ENCODE measurements around the gene OR2A12.
"Not testable (repeated sequence)": the region's sequence is repeated elsewhere in the genome, so short reads cannot be mapped to it uniquely, and the experiment has no call there.

The OR2A12 gene, protein sequence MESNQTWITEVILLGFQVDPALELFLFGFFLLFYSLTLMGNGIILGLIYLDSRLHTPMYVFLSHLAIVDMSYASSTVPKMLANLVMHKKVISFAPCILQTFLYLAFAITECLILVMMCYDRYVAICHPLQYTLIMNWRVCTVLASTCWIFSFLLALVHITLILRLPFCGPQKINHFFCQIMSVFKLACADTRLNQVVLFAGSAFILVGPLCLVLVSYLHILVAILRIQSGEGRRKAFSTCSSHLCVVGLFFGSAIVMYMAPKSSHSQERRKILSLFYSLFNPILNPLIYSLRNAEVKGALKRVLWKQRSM

DNA sequence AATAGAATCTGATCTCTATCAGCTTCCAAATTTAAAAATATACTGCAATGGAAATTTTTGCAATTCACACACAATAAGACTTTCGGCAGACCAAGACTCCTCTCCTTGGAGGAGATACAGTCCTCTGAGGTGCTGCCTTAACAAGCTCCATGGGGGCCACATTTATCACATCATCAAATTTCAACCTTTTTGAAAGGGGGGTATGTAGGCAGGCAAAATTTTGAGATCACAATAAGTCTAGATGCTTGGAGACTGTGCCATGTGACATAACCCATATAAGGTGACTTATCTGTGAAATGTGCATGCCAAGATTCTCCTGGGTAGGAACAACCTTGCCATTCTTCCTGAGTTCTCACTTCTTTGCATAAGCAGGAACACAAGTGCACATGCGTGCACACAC, at the start of gene OR2A12:
OR2A12 (plus strand) TSS at position 301 of the 400 bp plus-strand sequence. CDS start 8,830 bp downstream, outside the sequence.
- no peak for DNase-seq

DNA sequence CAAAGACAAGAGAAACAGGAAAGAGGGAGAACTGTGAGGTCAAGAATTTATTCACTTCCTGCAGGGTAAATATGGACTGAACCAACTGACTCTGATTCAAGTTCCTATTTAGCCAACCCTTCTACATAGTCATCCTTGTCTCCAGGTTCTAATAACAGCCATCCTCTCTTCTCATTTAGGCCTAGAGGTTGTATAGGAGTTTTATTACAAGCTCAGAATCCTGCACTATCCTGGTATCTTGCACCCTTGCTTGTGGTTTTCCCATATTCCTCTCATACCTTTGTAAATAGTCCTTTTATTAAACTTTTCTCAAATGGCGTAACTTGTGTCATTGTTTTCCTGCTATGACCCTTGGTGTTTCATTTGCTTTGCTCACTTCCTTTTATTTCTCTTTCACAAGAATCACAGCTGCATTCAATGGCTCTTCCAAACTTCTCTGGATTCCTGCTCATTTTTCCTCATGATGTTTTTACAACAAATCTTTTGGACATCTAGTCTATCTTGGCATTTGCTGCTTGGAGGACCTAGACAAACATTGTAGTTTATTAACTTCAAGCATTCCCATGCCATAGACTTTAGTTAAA, 49.7 kb upstream of the OR2A12 start:
- DNase-seq, result no peak

- DNase-seq, result no peak
These were observed 48.6 kb upstream of the OR2A12 start for GRCh38 chr7:144037414-144038035.

DNA sequence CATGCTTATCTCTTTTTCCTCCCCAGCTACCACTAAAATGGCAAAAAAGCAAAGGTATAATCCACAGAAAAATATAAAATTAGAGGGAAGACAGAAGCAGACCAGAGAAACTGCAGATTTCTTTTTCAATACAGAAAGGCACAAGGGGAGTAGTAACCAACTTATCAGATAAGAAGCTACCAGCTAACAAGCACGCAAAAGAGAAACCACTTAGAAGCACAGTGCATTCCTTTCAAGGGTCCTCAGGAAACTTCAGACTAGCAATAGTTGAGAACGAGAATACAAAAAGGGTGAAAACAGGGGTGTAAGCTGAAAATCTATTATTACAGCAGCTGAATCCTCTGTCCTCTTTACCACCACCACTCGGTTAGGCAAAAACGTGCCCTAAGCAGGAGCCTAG, 47.2 kb upstream of the OR2A12 start:
- DNase-seq, result no peak

DNA sequence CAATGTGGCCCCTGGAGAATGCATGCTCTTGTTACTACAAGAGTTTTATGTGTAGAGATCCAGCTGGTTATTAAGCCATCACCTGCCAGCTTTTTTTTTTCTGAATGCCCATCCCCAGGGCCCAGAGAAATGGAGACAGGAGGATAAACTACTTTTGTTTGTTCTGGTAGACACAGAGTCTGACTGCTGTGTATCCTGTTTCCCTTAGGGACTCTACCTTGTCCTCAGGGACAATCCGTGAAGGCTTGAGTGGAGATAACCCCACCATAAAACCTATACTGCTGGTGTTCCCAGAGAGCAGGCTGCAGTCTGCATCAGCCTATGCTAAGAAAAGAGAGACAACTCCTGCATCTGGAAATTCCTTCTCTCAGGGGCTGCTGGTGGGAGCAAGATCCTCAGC, 37.4 kb upstream of the OR2A12 start, which contains the start of gene OR2A5:
OR2A5 (plus strand) TSS at position 301 of the 400 bp plus-strand sequence. CDS start 1,454 bp downstream, outside the sequence.
- no peak for DNase-seq

GRCh38 chr7:144049491-144049890, 36.6 kb upstream of the OR2A12 start:
- DNase-seq, result no peak

DNA sequence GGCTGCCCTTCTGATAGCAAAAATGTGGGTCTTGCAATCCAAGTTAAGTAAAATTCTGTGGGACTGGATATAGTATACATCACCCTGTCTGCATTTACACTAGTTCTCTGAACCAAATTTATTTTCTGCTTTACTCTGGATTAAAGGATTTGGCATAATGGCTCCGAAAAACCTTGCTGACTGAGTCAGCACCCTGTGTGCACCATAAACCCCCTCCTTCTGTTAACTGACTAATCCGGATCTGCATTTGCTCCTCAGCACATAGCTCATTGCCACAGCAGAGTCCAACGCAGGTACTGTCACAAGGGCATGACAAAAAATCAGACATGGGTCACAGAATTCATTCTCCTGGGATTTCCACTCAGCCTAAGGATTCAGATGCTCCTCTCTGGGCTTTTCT, 36.0 kb upstream of the OR2A12 start:
- no peak for DNase-seq

GRCh38 chr7:144050884-144051283, 35.2 kb upstream of the OR2A12 start:
- DNase-seq, result not testable (repeated sequence)

- no peak for DNase-seq
These were observed 28.1 kb upstream of the OR2A12 start for GRCh38 chr7:144057954-144058353.

DNA sequence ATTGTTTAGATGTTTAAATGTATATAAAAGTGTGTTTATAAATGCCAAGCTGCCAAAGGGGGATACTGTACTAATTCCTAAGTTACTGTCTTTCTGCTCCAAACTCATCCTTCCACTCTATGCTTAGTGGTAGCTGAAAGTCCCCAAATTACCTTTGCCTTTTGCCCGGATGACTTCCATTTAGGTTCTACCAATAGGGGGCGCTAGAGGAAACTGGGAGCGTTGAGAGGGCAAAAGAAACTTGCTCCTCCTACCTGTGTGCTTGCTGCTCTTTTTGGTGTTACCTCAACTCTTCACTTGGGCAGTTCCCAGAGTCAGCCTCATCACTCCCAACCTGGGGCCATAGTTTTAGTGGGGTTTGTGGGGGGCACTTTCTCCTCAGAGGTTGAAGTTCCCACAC, 22.4 kb upstream of the OR2A12 start:
- peak; percentile 4 for DNase-seq

DNA sequence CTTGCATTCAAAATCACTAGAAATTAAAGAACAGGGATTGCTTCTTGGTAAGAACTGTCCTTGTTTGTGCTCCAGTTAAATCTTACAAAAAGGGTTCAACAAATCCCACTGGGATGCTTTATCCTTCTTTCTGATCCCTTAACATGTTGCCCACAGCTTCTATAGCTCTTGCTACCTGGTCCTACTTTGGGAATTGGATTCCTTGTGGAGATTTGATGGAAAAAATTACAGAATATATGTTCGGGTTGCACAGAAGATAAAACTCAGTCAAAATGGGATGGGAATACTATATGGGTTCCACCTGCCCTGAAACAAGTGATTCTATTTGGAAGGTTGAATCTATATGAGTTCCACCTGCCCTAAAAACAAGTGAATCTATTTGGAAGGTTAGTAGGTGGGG, 16.6 kb upstream of the OR2A12 start, which contains the start of gene OR2A25:
OR2A25 (plus strand) TSS at position 301 of the 400 bp plus-strand sequence. CDS start 4,409 bp downstream, outside the sequence.
- DNase-seq, result no peak

GRCh38 chr7:144069953-144070352, 16.1 kb upstream of the OR2A12 start:
- no peak for DNase-seq

GRCh38 chr7:144074374-144074773, 11.7 kb upstream of the OR2A12 start:
- DNase-seq, result peak; percentile 5

DNA sequence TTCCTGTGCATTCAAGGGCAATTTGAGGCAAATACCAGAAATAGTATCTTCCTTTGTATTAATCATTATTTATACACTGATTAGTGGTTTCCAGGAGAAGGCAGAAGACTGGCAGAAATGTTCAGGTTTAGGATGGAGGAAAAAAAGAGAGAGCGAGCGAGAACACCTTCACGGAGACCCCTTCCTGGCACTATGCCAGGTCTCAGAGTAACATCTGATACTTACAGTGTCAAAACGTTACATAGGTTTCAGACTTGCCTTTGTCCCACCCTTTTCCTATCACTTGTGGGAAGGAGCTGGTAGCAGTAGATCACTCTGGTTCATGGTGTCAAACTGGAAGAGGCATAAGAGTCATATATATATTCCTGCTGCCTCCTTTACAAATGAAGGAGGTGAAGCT, 652 bp downstream of the OR2A12 start:
- DNase-seq, result no peak

- DNase-seq, result no peak
These were observed 1.2 kb downstream of the OR2A12 start for GRCh38 chr7:144087230-144087629.

DNA sequence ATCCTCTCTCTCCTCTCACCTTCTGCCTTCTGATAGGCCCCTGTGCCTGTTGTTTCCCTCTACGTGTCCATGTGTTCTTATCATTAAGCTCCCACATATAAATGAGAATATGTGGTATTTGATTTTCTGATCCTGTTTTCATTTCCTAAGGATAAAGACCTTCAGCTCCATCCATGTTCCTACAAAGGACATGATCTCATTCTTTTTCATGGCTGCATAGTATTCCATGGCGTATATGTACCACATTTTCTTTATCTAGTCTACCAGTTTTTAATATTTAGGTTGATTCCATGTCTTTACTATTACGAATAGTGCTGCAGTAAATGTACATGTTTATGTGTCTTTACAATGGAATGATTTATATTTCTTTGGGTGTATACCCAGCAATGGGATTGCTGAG, 4.6 kb downstream of the OR2A12 start:
- DNase-seq, result no peak

- DNase-seq, result no peak
These were observed 12.7 kb downstream of the OR2A12 start for GRCh38 chr7:144098776-144099175.

DNA sequence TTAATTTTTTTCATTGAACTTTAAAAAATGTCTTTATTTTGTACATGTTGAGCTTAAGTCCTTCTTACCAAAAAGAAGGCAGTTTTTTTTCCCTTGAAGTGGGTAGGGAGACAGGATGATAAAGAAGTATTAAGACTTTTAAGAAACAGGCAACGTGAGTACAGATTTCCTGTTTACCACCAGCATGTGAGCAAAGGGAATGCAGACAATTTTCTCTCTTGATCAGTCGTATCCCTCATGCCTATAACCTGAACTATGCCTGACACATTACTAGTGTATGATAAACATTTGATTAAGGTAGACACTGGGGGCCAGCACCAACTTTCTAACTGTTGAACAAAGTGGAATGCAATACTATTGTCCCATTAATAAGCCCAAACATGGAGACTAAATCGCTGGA, 14.5 kb downstream of the OR2A12 start:
- no peak for DNase-seq

DNA sequence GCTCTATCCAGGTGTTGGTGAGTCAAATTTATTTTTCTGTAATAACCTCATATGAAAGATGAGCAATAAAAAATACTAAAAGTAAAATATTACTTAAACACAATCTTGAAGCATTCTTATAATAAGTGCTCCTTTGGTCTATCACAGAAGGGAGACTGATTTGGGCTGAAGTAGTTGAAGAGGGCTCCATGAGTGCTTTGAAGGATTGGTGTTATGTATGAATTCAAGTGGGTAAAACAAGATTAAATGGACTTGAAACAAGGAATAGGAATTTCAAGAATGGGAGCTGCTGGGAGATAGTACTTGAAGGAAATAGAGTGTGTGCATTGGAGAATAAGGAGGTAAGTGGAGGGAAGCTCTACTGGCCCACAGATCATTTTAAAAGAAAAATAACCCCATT, 16.0 kb downstream of the OR2A12 start:
- no peak for DNase-seq

DNA sequence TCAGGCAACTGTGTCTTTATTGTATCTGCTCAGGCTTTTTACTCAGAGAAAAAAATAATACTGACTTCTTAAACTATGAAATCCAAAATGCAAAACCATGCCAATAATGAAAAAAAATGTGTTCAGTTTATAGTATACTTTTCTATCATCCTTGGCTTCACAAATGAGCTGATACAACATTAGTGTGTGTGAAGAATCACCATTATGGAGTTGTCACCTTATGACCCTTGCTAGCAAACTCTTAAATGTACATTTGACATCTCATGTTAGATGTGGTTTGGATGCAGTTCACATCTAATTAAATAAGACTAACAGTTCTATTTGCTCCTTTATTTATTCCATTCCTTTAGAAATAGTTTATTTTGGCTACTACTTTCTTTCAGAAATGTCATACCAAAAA, 19.1 kb downstream of the OR2A12 start:
- no peak for DNase-seq

DNA sequence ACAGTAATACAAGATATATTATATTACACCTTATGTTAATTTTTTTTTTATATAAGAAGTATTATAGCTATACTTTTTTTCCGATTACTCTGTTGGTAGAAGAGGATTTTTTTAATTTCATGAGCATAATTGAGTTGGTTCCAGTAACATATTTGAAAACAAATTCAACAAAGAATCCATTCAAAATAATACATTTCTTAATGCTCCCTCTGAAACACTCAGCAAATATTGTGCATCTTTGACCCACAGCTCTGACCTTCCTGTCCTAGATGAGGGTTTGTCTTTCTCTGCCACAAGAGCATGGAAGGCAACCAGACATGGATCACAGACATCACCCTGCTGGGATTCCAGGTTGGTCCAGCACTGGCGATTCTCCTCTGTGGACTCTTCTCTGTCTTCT, 23.2 kb downstream of the OR2A12 start, which contains the start of gene OR2A2:
OR2A2 (plus strand) TSS at position 301 of the 400 bp plus-strand sequence; CDS start at position 301, 0 bp downstream.
- no peak for DNase-seq

DNA sequence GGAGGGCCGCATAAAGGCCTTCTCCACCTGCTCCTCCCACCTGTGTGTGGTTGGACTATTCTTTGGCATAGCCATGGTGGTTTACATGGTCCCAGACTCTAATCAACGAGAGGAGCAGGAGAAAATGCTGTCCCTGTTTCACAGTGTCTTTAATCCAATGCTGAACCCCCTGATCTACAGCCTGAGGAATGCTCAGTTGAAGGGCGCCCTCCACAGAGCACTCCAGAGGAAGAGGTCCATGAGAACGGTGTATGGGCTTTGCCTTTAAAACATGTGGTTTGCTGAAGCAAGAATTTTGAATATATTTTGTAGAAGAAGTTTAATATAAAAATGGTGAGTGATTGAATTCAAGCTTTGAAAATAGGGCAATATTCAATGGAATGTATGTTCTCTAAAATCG, 24.2 kb downstream of the OR2A12 start:
- no peak for DNase-seq

- DNase-seq, result no peak
These were observed 27.6 kb downstream of the OR2A12 start for GRCh38 chr7:144113651-144114050.

DNA sequence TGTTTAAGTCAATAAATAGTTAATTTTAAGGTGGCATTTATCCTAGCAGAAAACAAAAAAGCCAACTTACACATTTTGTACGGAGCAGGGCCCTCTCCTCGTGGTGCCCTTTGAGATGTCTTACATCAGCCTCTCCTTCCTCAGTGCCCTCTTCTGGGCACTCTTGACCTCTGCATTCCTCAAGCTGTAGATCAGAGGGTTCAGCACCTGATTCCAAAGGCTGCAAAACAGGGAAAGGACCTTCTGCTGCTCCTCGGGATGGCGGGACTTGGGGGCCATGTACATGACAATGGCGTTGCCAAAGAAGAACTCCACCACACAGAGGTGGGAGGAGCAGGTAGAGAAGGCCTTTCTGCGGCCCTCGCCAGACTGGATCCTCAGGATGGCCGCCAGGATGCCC, 32.3 kb downstream of the OR2A12 start:
- no peak for DNase-seq
